GM19372 (cell line): Measurements from ENCODE around the gene SERPINH1.

Source experiments
- ATAC-seq: cut with Tn5 transposase; IDR thresholded peaks from one replicate; pipeline ENCODE4 v1.9.1; 2021; ENCODE audit warnings: mild to moderate bottlenecking, low read depth, moderate library complexity; ENCODE audit not compliant: unreplicated experiment

SERPINH1 gene

DNA sequence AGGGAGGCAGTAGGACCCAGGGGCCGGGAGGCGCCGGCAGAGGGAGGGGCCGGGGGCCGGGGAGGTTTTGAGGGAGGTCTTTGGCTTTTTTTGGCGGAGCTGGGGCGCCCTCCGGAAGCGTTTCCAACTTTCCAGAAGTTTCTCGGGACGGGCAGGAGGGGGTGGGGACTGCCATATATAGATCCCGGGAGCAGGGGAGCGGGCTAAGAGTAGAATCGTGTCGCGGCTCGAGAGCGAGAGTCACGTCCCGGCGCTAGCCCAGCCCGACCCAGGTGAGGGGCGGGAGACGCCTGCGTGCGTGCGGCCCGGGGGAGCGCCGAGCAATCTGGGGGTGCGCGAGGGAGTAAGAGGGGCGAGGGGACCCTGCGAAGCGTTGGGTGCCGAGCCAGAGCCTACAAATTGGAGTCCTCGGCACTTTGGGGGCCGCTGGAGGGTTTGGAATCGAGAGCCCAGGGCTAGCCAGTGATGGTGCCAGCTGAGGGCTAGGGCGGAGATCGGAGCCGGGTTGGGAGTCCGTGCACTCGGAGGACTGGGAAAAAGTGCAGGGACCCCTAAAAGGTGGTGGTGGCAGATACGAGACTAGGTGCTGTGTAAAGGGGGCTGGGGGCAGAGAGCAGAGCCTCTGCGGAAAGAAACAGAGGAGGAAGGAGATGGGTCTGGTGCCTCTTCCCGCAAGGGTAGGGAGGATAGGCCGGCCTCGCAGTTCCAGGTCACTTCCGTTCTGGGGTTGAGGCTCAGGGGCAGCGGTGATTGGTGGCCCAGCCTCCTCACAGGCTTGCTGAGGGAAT lies at the start of gene SERPINH1:
Gene SERPINH1 (plus strand): TSS at position 206 of the 788 bp plus-strand sequence. CDS start 4,097 bp downstream, outside the sequence.
- peak; percentile 66 for ATAC-seq

DNA sequence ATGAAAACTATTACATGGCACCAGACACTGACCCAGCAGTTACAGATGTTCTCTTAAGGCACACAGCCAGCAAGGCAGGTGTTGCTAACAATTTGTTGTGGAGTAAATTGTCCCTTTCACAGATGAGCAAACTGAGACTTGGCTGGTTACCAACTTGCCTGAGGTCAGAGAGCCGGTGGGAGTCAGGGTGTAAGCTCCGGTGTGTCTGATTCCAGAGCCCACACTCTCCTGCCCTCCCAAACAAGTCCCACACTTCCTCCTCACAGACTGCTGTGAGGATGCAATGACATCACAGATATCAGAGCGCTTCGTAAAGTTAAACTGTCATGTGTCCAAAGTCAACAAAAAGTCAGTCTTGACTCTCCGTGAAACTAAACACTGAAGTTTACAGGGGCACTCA lies 48.8 kb upstream of the SERPINH1 start:
- no peak for ATAC-seq

DNA sequence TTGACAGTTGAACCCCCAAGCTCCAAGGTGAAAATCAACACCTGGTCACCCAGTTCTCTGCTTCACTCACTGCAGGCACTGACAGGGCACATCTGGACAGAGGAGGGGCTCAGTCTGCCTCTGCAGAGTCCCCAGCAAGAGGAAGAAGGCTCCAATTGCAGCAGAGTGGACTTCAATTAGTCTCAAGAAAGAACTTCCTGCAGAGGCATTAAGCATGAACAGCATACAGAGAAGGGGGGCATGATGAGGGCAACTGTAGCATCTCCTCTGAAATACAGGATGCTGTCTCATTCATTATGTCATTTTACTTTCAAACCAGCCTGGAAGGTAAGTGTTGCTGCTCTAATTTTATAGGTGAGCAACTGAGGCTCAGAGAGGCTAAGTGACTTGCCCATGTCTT lies 47.5 kb upstream of the SERPINH1 start:
- no peak for ATAC-seq

DNA sequence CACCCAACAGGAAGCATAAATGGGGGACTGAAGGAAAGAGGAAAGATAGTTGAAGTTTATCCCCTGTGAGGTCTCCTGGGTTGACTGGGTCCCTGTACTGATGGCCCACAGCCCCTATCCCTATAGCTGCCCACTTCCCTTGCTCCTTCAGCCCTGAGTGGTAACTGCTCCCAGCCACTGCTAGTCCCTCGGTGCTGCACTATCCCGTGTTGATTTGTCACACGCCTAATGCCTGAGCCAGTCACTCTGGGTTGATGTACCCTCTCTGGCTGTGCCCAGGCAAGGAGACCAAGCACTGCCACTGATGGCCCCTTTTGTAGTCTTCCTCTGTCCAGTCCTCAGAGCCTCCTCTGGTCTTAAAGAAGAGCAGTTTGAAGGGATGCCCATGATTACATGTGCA lies 45.9 kb upstream of the SERPINH1 start:
- ATAC-seq = no peak

GRCh38 chr11:75516886-75517285 lies 45.2 kb upstream of the SERPINH1 start:
- no peak for ATAC-seq

DNA sequence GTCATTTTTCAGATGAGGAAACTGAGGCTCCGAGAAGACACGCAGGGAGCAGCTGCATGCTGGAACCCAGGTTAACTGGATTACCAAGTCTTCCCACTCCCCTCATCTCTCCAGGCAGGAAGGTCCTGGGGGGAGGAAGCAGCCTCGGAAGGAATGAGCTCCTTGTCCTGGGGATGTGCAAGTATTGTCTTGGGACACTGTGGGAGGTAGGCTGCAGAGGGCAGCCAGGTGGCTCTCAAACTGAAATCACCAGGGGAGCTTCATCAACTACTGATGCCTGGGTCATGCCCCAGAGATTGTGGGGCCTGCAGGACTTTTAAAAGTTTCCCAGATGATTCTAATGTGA lies 43.9 kb upstream of the SERPINH1 start:
- ATAC-seq = no peak

DNA sequence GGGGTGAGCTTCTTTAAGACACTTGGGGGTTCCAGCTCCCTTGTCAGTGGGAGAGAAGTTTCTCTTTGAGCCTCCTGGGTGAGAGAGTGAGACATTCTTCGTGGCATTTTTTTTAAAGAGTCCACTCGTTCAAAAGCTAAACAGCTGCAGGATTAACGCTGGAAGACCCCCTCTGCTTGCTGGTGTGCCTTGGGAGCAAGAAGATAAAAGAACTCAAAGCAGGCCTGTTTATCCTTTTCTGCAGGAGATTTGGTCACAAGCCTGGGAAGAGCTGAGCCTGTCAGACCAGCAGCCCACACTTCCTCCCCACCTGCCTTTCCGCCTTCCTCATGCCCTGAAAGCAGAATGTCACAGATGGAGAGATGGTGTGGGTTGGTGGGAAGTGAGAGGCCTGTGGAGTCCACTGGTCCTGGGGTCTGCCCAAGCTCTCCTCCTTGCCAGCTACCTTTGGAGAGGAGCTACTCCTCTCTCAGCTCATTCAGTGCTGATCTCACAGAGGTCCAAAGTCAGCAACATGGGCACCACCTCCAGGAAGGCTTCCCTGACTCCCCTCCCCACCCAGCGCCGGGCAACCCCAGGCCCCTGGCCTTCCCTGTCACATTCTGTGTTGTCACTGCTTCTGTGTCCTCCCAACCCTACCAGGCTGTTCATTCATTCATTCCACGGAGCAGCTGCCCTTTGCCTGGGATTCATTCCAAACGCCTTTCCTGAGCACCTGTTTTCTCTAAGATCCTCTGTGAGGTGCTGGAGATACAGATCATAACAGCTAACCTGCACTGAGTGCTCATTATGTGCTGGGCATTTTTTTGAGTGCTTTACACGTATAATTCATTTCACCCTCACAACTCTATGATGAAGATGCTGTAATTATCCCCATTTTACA lies 43.0 kb upstream of the SERPINH1 start:
- ATAC-seq = no peak

- ATAC-seq = no peak
Measured at GRCh38 chr11:75520688-75521087, 41.4 kb upstream of the SERPINH1 start.

GRCh38 chr11:75522286-75523044 lies 39.6 kb upstream of the SERPINH1 start:
- ATAC-seq = no peak

DNA sequence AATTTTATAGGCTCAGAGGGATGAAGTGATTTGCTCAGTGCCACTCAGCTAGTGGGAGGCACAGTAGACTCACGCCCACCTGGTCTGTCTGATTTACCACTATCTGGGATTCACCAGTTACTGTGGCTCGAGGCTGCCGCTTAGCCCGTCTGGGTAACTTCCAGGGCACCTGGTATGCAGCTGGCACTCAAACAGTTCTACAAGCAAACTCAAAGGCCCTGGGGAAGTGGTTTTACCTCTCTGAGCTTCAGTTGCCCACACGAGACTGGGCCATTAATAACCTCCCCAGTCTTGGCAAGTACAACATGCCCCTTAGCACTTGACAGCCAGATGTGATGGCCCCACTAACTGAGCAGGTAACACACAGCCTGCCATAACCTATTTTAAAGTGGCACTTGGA lies 38.9 kb upstream of the SERPINH1 start:
- ATAC-seq = no peak

- no peak for ATAC-seq
Measured at GRCh38 chr11:75523811-75524664, 38.0 kb upstream of the SERPINH1 start.

GRCh38 chr11:75524665-75525432 lies 37.2 kb upstream of the SERPINH1 start:
- no peak for ATAC-seq

- peak; percentile 87 for ATAC-seq
Measured at GRCh38 chr11:75525433-75526191, 36.4 kb upstream of the SERPINH1 start, which contains the start of gene GDPD5. Gene GDPD5, minus strand, starts transcription at chr11:75525941. Its CDS starts 48,206 bp downstream, at chr11:75477735.

DNA sequence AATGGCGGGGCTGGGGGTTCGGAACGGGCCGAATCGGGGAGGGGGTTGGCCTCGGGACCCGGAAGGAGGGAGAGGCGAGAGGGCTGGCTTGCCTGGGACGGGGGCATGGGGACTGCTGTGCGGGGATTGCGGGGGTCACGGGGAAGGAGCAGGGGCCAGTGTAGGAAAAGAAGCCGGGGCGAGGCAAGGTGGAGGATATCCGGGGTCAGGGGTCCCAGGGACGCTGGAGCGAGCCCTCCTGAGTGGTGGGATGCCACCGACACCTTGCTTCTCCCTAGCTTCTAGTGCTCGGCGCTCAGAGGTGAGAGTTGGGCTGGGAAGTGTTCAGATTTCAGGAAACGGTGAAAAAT lies 35.9 kb upstream of the SERPINH1 start:
- ATAC-seq = no peak

DNA sequence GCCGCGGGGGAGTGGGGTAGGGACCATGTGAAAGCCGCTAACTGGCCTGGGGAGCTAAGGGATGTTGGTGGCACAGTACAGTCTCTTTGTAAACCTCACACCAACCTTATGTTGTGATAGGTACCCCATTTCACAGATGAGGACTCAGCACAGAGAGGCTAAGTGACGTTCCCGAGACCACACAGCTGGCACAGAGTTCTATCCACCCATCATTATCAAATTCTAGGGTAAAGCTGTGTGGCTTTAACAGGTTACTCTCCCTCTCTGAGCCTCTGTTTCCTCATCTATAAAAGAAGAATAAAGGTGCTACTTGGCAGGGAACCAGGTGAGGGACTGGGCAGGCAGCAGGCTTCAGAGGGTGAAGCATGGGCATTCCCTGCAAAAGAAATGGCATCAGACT lies 34.9 kb upstream of the SERPINH1 start:
- ATAC-seq = no peak

DNA sequence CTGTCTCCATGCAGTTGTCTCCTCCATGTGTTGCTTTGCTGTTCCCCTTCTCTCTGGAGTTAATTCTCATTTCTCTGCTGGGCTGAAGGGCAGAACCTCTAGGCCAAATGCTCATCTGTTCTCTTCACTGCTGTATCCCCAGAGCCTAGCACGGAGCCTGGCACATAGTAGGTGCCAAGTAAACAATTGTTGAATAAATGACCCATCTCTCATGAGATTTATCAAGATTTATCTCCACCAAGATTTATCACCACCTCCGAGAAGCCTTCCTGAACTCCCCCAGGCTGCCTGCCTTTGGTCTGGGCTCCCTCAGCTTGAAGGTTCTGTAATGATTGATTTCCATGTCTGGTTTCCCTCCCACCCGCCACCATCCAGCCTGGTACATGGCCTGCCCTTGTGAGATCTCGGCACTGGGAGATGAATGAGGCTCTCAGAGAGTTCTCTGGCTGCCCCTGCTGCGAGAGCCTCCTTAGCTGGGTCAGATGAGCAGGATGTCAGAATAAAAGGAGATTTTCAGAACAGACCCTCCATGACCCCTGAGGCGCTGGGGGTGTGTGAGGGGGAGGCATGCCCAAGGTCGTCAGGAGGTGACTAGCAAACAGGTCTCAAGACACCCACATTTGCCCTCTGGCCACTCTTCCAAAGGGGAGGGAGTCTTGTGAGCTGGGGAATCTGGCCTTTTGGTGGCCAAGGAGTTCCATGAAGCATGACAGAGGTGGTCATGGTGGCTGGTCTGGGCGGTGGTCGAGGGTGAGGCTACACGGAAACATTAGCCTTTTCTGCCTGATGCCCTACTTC lies 33.9 kb upstream of the SERPINH1 start:
- no peak for ATAC-seq

- ATAC-seq = no peak
Measured at GRCh38 chr11:75530577-75530976, 31.5 kb upstream of the SERPINH1 start.

DNA sequence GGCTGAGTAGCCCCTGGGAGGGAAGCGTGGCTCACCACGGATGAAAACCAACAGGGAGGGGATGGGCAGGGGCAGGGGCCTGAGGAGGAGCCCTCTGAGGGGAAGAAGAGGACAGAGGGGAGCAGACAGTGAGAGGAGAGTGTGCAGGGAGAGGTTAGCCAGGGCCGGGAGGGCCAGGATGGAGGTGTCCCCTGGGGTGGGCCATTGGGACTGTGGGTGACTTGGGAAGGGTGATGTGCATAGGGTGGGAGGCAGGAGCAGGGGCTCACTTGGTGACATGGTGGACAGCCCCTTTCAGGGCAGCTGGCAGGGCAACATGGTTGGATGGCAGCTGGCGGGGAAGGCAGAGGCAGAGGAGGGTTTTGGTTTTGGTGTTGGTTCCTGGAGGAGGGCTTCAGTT lies 30.7 kb upstream of the SERPINH1 start:
- no peak for ATAC-seq
